Cardiac muscle cell (in vitro differentiated cells and primary cell): Measurements from ENCODE around the gene ATP9B. TPM values are rescaled to one million over a fixed set of nuclear protein-coding genes. Genes with fewer than 3 reads are reported as not detected.
A peak's percentile ranks its signal among the peaks of the same experiment; 100 is the strongest.

Source experiments
- DNase-seq, 2 donors: peaks; one replicate each; pipeline versions ENCODE4 v3.0.0 to v3.0.0-alpha.2; 2010 to 2017; ENCODE audit warnings: low read depth in 1 of 2, low spot score in 1 of 2
- H3K27ac ChIP-seq: fragments of 200-600 bp; sonication (generic); 2 replicates; pipeline ENCODE4 v1.5.1; 2016
- H3K27me3 ChIP-seq: fragments of 200-600 bp; sonication (generic); 2 replicates; pipeline ENCODE4 v1.6.0; 2016; ENCODE audit warnings: control low read depth
- H3K36me3 ChIP-seq: fragments of 200-600 bp; sonication (generic); 2 replicates; pipeline ENCODE4 v1.5.1; 2016; ENCODE audit warnings: control low read depth
- H3K4me1 ChIP-seq: fragments of 200-600 bp; sonication (generic); 2 replicates; pipeline ENCODE4 v1.8.1; 2017; ENCODE audit warnings: low read depth, mild to moderate bottlenecking, mixed run types
- H3K4me3 ChIP-seq: fragments of 200-600 bp; sonication (generic); 2 replicates; pipeline ENCODE4 v1.5.1; 2016; ENCODE audit warnings: mild to moderate bottlenecking
- H3K9me3 ChIP-seq: fragments of 200-600 bp; sonication (generic); 2 replicates; pipeline ENCODE4 v1.5.1; 2017; ENCODE audit warnings: low read depth, mild to moderate bottlenecking, control low read depth
- polyA plus RNA-seq: library from polyadenylated mRNA; unstranded; fragments of >200 nt; fragmentation: Nextera tagmentation; extraction: Ambion mirVana; gene quantifications from 2 replicates; pipeline ENCODE4 v1.2.1, GENCODE V29; 2016
- total RNA-seq: library from RNA; depleted of rRNA; stranded (reverse); fragments of >200 nt; gene quantifications from 2 replicates; pipeline ENCODE4 v1.2.3, GENCODE V29; 2016
- TF ChIP-seq, protein P1 (sequence below): IDR thresholded peaks from 2 replicates; pipeline ENCODE4 v1.5.1; 2012; ENCODE audit warnings: low read depth, mild to moderate bottlenecking, low read length

ATP9B gene
- total and polyA plus RNA-seq, 2 experiments from 2014 or later, result 14.1 to 14.2 TPM

DNA sequence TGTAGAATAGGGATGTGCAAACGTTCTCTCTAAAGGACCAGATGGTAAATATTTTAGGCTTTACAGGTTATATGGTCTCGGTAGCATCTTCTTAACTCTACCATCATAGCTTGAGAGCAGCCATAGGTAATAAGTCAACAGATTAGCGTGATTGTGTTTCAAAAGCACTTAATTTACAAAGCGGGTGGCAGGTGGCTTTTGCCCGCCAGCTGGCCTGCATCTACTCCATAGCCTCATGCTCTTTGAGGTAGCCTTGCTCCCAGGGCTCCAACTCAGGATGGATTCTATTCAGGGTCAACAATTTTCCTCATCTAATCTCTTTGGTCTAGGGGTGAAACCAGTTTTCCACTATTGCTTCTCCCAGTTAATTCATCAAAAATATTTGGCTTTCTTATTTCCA lies 5.0 kb upstream of the ATP9B start:
- no peak for DNase-seq
- H3K27me3 ChIP-seq, result no peaks in the 10 kb centered on the region
- no peaks in the 10 kb centered on the region for H3K9me3 ChIP-seq
- no peaks in the 10 kb centered on the region for H3K4me1 ChIP-seq
- no peak overlapping the region for H3K27ac ChIP-seq
- H3K4me3 ChIP-seq, result no peak overlapping the region
- no peaks in the 10 kb centered on the region for H3K36me3 ChIP-seq
- TF ChIP-seq, protein P1, sequence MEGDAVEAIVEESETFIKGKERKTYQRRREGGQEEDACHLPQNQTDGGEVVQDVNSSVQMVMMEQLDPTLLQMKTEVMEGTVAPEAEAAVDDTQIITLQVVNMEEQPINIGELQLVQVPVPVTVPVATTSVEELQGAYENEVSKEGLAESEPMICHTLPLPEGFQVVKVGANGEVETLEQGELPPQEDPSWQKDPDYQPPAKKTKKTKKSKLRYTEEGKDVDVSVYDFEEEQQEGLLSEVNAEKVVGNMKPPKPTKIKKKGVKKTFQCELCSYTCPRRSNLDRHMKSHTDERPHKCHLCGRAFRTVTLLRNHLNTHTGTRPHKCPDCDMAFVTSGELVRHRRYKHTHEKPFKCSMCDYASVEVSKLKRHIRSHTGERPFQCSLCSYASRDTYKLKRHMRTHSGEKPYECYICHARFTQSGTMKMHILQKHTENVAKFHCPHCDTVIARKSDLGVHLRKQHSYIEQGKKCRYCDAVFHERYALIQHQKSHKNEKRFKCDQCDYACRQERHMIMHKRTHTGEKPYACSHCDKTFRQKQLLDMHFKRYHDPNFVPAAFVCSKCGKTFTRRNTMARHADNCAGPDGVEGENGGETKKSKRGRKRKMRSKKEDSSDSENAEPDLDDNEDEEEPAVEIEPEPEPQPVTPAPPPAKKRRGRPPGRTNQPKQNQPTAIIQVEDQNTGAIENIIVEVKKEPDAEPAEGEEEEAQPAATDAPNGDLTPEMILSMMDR, result no peak

DNA sequence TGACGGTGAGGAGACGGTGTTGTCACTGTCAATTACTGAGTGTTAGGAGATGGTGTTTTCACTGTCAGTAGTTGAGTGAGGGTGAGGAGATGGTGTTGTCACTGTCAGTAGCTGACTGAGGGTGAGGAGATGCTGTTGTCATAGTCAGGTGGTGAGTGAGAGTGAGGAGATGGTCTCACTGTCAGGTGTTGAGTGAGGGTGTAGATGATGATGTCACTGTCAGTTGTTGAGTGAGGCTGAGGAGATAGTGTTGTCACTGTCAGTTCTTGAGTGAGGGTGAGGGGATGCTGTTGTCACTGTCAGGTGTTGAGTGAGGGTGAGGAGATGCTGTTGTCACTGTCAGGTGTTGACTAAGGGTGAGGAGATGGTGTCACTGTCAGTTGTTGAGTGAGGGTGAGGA lies 3.4 kb upstream of the ATP9B start:
- no peaks in the 10 kb centered on the region for H3K9me3 ChIP-seq
- no peak overlapping the region for H3K27ac ChIP-seq
- TF ChIP-seq, protein P1, result no peak
- no peak overlapping the region for H3K4me3 ChIP-seq
- DNase-seq, result no peak
- no peaks in the 10 kb centered on the region for H3K27me3 ChIP-seq
- H3K4me1 ChIP-seq, result peaks cover 9% of the 10 kb centered on the region
- H3K36me3 ChIP-seq, result no peaks in the 10 kb centered on the region

DNA sequence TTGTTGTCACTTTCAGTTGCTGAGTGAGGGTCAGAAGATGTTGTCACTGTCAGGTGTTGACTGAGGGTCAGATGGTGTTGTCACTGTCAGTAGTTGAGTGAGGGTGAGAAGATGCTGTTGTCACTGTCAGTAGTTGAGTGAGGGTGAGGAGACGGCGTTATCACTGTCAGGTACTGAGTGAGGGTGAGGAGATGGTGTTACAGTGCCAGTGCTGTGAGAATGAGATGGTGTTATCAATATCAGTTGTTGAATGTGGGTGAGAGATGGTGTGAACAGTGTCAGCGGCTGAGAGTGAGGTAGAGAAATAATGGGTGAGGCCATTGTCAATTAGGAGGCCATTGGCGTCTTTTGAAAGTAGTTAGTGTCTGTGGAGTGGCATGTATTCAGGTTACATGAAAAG lies 1.6 kb upstream of the ATP9B start:
- TF ChIP-seq, protein P1, result no peak
- Histone ChIP-seq H3K27ac (no peak overlapping the region), H3K9me3 (no peaks in the 10 kb centered on the region), H3K27me3 (no peaks in the 10 kb centered on the region), H3K4me1 (peaks cover 9% of the 10 kb centered on the region), H3K36me3 (no peaks in the 10 kb centered on the region), H3K4me3 (no peak overlapping the region)
- DNase-seq, result no peak

DNA sequence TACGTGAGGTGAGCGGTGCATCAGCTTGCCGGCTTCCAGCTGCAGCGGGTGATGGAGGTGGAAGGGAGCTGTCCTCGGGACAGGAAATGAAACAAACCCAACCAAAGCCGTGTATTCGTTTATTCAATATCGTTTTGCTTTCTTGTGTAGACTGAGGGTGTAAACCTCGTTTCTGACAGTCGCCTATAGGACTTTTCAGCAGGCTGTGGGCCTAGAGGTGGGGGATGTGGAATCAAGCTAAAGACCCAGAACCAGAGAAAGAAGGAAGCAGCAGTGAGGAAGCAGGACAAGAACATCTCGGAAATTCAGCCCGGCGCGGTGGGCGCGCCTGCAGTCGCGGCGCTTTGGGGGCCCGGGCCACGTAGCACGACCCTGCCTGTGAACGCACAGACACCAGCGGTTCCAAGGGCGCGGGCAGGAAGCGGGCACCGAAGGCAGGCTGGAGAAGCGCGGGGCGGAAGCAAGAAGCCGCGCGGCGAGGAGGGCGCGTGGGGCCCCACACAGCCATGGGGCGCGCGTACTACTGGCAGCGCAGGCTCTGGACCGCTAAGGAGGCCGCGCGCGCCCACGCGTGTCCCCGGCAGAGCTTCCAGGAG lies 755 bp upstream of the ATP9B start:
- Histone ChIP-seq H3K36me3 (no peaks in the 10 kb centered on the region), H3K4me1 (peaks cover 9% of the 10 kb centered on the region), H3K9me3 (no peaks in the 10 kb centered on the region), H3K27ac (peak overlapping the region; percentile 96), H3K27me3 (no peaks in the 10 kb centered on the region), H3K4me3 (peak overlapping the region; percentile 93)
- TF ChIP-seq, protein P1, result no peak
- DNase-seq, result peak in 1 of 2 donors; percentile 35

DNA sequence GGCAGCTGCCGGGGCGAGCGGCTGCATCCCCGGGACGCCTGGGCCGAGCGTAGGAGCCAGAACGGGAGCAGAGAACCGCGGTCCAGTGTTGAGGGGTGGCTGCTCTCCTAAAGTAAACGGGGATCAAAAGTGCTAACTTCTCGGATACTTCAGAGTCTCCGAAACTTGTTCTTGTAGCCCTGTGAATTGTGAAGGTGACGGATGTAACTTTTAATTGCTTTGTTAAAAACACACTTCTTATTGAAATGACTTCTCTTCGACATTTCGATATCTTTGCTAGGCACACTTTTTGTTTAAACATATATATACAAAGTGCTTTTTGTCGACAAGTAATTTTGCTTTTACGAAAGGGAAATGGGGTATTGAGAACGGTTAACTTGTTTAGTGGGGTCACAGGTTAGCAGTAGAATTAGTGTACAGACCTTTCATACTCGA lies 540 bp downstream of the ATP9B start:
- TF ChIP-seq, protein P1, result no peak
- H3K36me3 ChIP-seq, result no peaks in the 10 kb centered on the region
- peaks cover 9% of the 10 kb centered on the region for H3K4me1 ChIP-seq
- H3K27me3 ChIP-seq, result no peaks in the 10 kb centered on the region
- peak overlapping the region; percentile 93 for H3K4me3 ChIP-seq
- H3K9me3 ChIP-seq, result no peaks in the 10 kb centered on the region
- H3K27ac ChIP-seq, result peak overlapping the region; percentile 96
- DNase-seq, result no peak

DNA sequence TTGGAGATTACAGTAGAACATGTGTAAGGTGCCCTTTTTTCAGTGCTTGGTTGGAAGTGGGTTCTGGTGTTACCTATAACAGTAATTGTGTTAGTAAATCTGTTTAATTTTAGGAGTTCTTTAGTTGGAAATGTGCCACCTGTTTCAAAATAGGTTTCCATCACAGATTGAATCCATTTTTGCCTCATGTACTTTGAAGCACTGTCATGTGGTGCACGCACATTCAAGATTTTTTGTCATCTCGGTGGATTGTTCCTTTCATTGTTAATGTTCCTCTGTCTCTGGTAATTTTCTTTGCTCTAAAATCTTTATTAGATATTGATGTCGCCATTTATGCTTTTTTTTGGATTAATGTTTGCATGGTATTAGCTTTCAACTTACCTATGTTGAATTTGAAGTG lies 1.3 kb downstream of the ATP9B start:
- Histone ChIP-seq H3K4me1 (peaks cover 9% of the 10 kb centered on the region), H3K4me3 (peak overlapping the region; percentile 93), H3K27me3 (no peaks in the 10 kb centered on the region), H3K27ac (no peak overlapping the region), H3K36me3 (no peaks in the 10 kb centered on the region), H3K9me3 (no peaks in the 10 kb centered on the region)
- TF ChIP-seq, protein P1, result no peak
- DNase-seq, result no peak
